HUES48 (cell line): ENCODE data around the gene ZBTB49.

ENCODE experiments used
- H3K27ac ChIP-seq: one replicate; pipeline ENCODE4 v1.7.0; 2013; ENCODE audit warnings: low read depth, low read length, inconsistent platforms
- H3K27me3 ChIP-seq: 2 replicates; pipeline ENCODE4 v1.6.1; 2013; ENCODE audit warnings: mild to moderate bottlenecking, low read length; ENCODE audit not compliant: control insufficient read depth, insufficient read depth
- H3K36me3 ChIP-seq: 2 replicates; pipeline ENCODE4 v1.6.1; 2013; ENCODE audit warnings: low read length; ENCODE audit not compliant: control insufficient read depth, insufficient read depth
- H3K4me1 ChIP-seq: 2 replicates; pipeline ENCODE4 v1.6.1; 2013; ENCODE audit warnings: mild to moderate bottlenecking, low read length; ENCODE audit not compliant: control insufficient read depth, insufficient read depth
- H3K4me3 ChIP-seq: 2 replicates; pipeline ENCODE4 v1.5.1; 2013; ENCODE audit warnings: mild to moderate bottlenecking, low read depth, low read length
- H3K9ac ChIP-seq: 2 replicates; pipeline ENCODE4 v1.6.1; 2013; ENCODE audit warnings: mild to moderate bottlenecking, low read depth, low read length, moderate library complexity
- H3K9me3 ChIP-seq: 2 replicates; pipeline ENCODE4 v1.6.1; 2013; ENCODE audit warnings: low read length; ENCODE audit not compliant: control insufficient read depth, insufficient read depth

Gene ZBTB49

DNA sequence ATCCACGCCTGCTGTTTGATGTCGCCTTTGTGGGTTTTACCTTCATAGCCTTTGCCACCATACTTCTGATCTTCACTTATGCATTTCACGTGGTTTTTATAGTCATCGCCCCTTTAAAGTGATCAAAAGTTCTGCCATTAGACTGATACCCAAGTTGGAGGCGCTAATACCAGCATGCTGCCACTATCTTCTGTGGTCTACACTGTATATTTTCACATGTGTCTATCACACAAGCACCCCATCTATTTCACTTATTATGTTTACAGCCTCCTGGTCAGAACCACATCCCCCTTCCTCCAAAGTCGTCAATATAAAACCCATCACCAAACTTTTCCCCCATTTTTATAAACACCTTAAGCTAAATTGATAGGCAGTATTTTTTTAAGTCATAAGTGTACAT lies 8.3 kb upstream of the ZBTB49 start:
- Histone ChIP-seq H3K36me3 (peaks cover 91% of the 10 kb centered on the region), H3K4me1 (no peaks in the 10 kb centered on the region), H3K9ac (no peak overlapping the region), H3K9me3 (no peaks in the 10 kb centered on the region), H3K27ac (no peak overlapping the region), H3K27me3 (no peaks in the 10 kb centered on the region), H3K4me3 (no peak overlapping the region)

DNA sequence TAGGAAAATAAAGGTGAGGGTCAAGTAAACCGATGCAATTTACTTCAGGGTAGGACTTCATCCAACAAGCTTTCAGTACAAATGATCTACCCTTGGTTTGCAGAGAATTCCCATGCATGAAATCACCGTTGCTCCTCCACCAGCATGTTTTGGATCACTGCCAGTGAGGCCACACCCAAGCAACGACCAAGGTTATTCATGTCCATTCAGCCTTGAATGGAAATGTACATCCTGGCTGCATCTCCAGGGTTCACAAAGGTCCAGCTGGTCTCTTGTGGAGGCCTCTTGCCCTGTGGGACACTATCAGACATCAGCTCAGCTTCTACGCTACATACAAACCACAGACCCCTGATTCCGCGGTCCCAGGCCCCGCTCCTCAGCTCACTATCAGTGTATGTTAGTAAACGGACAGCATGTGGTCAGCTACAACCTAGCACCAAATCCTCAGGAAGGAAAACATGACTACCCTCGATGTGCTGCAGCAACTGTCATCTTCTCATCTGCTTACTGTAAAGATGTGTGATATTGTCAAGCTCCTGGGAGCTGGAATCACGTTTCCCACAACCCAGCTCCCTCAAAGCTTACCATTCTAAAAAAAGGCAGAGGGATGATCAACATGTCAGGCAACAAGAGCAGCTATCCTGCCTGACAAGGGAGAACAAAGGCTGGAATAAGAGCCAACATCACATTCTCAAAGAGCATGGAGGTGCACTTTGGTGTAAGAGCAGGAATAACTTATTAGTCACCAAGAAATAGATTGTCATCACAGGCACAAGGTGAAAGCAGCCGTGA lies 5.0 kb upstream of the ZBTB49 start:
- no peak overlapping the region for H3K9ac ChIP-seq
- H3K27ac ChIP-seq = no peak overlapping the region
- no peaks in the 10 kb centered on the region for H3K9me3 ChIP-seq
- peaks cover 6% of the 10 kb centered on the region; the same call in 1 of the 2 replicates for H3K4me1 ChIP-seq
- peaks cover 63% of the 10 kb centered on the region for H3K36me3 ChIP-seq
- no peak overlapping the region for H3K4me3 ChIP-seq
- H3K27me3 ChIP-seq = no peaks in the 10 kb centered on the region

GRCh38 chr4:4288098-4288497 lies 2.0 kb upstream of the ZBTB49 start:
- Histone ChIP-seq H3K4me3 (no peak overlapping the region), H3K27me3 (no peaks in the 10 kb centered on the region), H3K36me3 (peaks cover 38% of the 10 kb centered on the region), H3K27ac (no peak overlapping the region), H3K9me3 (no peaks in the 10 kb centered on the region), H3K4me1 (peaks cover 13% of the 10 kb centered on the region), H3K9ac (no peak overlapping the region)

DNA sequence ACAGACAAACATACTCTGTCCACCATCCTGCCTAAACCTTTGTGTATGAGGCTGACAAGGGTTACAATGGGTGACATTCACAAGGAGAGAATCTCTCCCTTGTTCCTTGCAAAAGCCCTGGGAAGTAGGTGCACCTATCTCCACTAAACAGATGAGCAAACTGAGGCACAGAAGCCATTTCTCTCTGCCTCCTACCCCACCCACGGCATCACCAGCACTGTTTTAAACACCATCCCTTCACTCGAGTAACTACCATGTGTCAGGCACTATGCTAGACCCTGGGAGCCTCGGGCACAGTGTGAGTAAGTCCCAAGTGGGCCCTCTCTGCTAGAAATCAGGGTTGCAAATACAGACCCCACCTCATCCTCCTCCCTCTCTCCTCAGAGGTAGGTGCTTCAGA lies 996 bp upstream of the ZBTB49 start:
- Histone ChIP-seq H3K9ac (peak overlapping the region; percentile 84), H3K4me1 (peaks cover 13% of the 10 kb centered on the region), H3K27me3 (no peaks in the 10 kb centered on the region), H3K27ac (no peak overlapping the region), H3K4me3 (peak overlapping the region; percentile 98), H3K9me3 (no peaks in the 10 kb centered on the region), H3K36me3 (peaks cover 29% of the 10 kb centered on the region)

- Histone ChIP-seq H3K27me3 (no peaks in the 10 kb centered on the region), H3K4me1 (peaks cover 13% of the 10 kb centered on the region), H3K4me3 (peak overlapping the region; percentile 98), H3K27ac (peak overlapping the region; percentile 40), H3K36me3 (peaks cover 24% of the 10 kb centered on the region), H3K9ac (peak overlapping the region; percentile 84), H3K9me3 (no peaks in the 10 kb centered on the region)
Observed at GRCh38 chr4:4289597-4289940, 482 bp upstream of the ZBTB49 start.

GRCh38 chr4:4293279-4293678 lies 3.2 kb downstream of the ZBTB49 start:
- Histone ChIP-seq H3K4me1 (peaks cover 13% of the 10 kb centered on the region), H3K36me3 (peaks cover 5% of the 10 kb centered on the region; the same call in 1 of the 2 replicates), H3K4me3 (no peak overlapping the region), H3K27me3 (no peaks in the 10 kb centered on the region), H3K9ac (no peak overlapping the region), H3K9me3 (no peaks in the 10 kb centered on the region), H3K27ac (no peak overlapping the region)

DNA sequence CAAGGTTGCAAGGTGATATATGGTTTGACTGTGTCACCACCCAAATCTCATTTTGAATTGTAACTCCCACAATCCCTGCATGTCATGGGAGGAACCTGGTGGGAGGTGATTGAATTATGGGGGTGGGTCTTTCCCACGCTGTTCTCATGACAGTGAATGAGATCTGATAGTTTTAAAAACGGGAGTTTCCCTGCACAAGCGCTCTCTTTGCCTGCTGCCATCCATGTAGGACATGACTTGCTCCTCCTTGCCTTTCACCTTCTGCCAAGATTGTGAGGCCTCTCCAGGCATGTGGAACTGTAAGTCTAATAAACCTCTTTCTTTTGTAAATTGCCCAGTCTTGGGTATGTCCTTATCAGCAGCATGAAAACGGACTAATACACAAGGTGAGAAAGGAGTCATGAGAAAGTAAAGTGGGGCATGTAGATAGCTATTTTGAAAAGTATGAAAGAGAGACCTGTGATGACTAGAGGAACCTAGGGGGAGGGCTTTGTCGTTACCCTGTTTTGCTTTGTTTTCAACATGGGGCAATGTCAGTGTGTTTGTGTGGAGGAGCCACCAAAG lies 6.3 kb downstream of the ZBTB49 start:
- Histone ChIP-seq H3K9me3 (no peaks in the 10 kb centered on the region), H3K36me3 (peaks cover 5% of the 10 kb centered on the region; the same call in 1 of the 2 replicates), H3K9ac (no peak overlapping the region), H3K4me3 (no peak overlapping the region), H3K27ac (no peak overlapping the region), H3K4me1 (peaks cover 2% of the 10 kb centered on the region; the same call in 1 of the 2 replicates), H3K27me3 (no peaks in the 10 kb centered on the region)

- H3K27ac ChIP-seq = no peak overlapping the region
- no peak overlapping the region for H3K9ac ChIP-seq
Observed at GRCh38 chr4:4299006-4299405, 9.0 kb downstream of the ZBTB49 start.

DNA sequence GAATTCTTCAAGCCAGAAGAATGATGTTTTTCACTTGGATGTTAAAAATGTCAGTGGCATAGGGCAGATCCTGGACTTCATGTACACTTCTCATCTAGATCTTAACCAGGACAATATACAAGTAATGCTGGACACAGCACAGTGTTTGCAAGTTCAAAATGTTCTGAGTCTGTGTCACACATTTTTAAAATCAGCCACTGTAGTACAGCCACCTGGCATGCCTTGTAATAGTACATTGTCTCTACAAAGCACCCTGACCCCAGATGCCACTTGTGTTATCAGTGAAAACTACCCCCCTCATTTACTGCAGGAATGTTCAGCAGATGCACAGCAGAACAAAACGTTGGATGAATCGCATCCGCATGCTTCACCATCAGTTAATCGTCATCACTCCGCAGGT lies 11.9 kb downstream of the ZBTB49 start:
- Histone ChIP-seq H3K4me3 (no peak overlapping the region), H3K27ac (no peak overlapping the region), H3K36me3 (peaks cover 22% of the 10 kb centered on the region), H3K4me1 (no peaks in the 10 kb centered on the region), H3K27me3 (no peaks in the 10 kb centered on the region), H3K9me3 (no peaks in the 10 kb centered on the region), H3K9ac (no peak overlapping the region)

More at GRCh38 chr4:4299006-4299405, 9.0 kb downstream of the ZBTB49 start:
- no peaks in the 10 kb centered on the region for H3K4me1 ChIP-seq
- peaks cover 19% of the 10 kb centered on the region for H3K36me3 ChIP-seq
- H3K4me3 ChIP-seq = no peak overlapping the region
- no peaks in the 10 kb centered on the region for H3K27me3 ChIP-seq
- no peaks in the 10 kb centered on the region for H3K9me3 ChIP-seq

- Histone ChIP-seq H3K27ac (no peak overlapping the region), H3K9me3 (no peaks in the 10 kb centered on the region), H3K36me3 (peaks cover 26% of the 10 kb centered on the region), H3K4me1 (no peaks in the 10 kb centered on the region), H3K9ac (no peak overlapping the region), H3K4me3 (no peak overlapping the region), H3K27me3 (no peaks in the 10 kb centered on the region)
Observed at GRCh38 chr4:4302416-4302815, 12.4 kb downstream of the ZBTB49 start.

DNA sequence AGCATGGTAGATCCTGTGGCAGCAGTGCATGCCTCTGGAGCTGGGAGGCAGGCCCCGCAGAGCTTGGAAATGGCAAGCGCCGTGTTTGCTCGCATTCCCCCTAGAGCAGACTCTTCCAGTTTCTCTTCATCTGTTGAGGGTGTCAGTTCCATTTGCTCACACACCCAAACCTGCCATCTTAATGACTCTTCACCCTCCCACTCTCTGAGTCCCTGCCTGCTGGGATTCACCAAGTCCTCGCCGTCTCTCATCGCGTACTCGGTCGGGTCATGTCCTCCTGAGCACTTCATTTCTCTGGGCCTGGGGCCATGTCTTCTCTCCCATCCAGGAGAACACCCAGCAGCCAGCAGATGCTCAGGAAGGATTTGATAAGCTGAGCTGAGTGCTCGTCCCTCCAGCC lies 16.9 kb downstream of the ZBTB49 start:
- Histone ChIP-seq H3K4me3 (no peak overlapping the region), H3K9ac (no peak overlapping the region), H3K9me3 (no peaks in the 10 kb centered on the region), H3K4me1 (no peaks in the 10 kb centered on the region), H3K36me3 (peaks cover 23% of the 10 kb centered on the region), H3K27ac (no peak overlapping the region), H3K27me3 (no peaks in the 10 kb centered on the region)
